HUES48 (cell line): ENCODE data around the gene CSHL1.

Experiments used
- H3K27ac ChIP-seq: one replicate; pipeline ENCODE4 v1.7.0; 2013; ENCODE audit warnings: low read depth, low read length, inconsistent platforms
- H3K27me3 ChIP-seq: 2 replicates; pipeline ENCODE4 v1.6.1; 2013; ENCODE audit warnings: mild to moderate bottlenecking, low read length; ENCODE audit not compliant: control insufficient read depth, insufficient read depth
- H3K36me3 ChIP-seq: 2 replicates; pipeline ENCODE4 v1.6.1; 2013; ENCODE audit warnings: low read length; ENCODE audit not compliant: control insufficient read depth, insufficient read depth
- H3K4me1 ChIP-seq: 2 replicates; pipeline ENCODE4 v1.6.1; 2013; ENCODE audit warnings: mild to moderate bottlenecking, low read length; ENCODE audit not compliant: control insufficient read depth, insufficient read depth
- H3K4me3 ChIP-seq: 2 replicates; pipeline ENCODE4 v1.5.1; 2013; ENCODE audit warnings: mild to moderate bottlenecking, low read depth, low read length
- H3K9ac ChIP-seq: 2 replicates; pipeline ENCODE4 v1.6.1; 2013; ENCODE audit warnings: mild to moderate bottlenecking, low read depth, low read length, moderate library complexity
- H3K9me3 ChIP-seq: 2 replicates; pipeline ENCODE4 v1.6.1; 2013; ENCODE audit warnings: low read length; ENCODE audit not compliant: control insufficient read depth, insufficient read depth

The CSHL1 gene

DNA sequence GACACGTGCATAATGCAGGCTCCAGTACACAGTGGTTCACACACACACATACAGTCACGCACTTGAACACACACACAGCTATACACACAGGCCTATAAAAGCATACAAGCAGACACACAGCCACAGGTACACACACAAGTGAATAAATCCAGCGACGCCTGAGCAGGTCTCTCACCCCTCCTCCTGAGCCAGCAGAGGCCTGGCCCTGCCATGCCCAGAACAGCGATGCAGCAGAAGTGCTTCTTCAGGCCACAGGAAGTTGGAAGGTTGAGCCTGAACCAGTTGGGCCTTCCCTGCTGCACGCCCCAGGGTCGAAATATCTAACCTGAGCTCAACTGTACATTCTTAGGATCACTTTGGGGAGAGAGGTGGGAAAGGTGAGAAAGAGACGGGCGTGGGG, 28.3 kb upstream of the CSHL1 start:
- no peaks in the 10 kb centered on the region for H3K4me1 ChIP-seq
- no peak overlapping the region for H3K4me3 ChIP-seq
- H3K9me3 ChIP-seq, result no peaks in the 10 kb centered on the region
- H3K27me3 ChIP-seq, result no peaks in the 10 kb centered on the region
- H3K27ac ChIP-seq, result no peak overlapping the region
- H3K9ac ChIP-seq, result no peak overlapping the region
- H3K36me3 ChIP-seq, result peaks cover 15% of the 10 kb centered on the region; the same call in 1 of the 2 replicates

DNA sequence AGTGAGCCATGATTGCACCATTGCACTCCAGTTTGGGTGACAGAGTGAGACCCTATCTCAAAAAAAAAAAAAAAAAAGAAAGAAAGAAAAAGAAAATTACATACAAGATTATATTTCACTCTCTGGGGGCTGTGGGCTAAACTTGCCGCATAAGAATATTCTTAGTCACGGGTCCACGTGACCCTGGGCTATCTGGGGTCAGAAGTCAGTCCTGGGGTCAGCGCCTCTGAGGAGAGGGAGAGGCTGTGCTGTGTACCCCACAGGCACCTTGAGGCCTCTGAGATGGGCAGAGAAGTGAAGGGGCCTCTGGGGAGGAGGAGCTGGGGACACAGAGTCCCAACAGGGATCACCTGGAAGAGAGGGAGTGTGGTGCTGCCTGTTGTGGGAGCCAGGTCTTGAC, 26.9 kb upstream of the CSHL1 start:
- Histone ChIP-seq H3K4me3 (no peak overlapping the region), H3K27me3 (no peaks in the 10 kb centered on the region), H3K27ac (no peak overlapping the region), H3K36me3 (peaks cover 15% of the 10 kb centered on the region; the same call in 1 of the 2 replicates), H3K9ac (no peak overlapping the region), H3K4me1 (no peaks in the 10 kb centered on the region), H3K9me3 (no peaks in the 10 kb centered on the region)

DNA sequence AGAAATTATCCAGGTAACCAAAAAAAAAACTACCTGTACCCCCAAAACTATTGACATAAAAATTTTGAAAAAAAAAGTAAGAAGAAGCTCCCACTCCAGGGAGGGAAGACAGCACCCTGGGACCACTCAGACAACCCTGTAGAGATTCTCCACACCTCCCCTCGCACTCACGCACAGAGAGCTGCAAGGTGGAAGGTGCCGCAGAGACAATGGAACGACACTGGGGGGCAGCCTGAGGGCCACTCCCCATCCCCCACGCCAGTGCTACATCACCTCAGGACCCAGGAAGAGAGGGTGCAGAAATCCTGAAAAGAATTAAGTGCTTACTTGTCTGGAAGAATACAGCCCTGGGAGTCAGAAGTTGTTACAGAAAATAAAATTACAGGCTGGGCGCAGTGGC, 26.3 kb upstream of the CSHL1 start:
- H3K4me3 ChIP-seq, result no peak overlapping the region
- H3K9ac ChIP-seq, result no peak overlapping the region
- no peak overlapping the region for H3K27ac ChIP-seq
- H3K36me3 ChIP-seq, result peaks cover 10% of the 10 kb centered on the region; the same call in 1 of the 2 replicates
- H3K4me1 ChIP-seq, result peaks cover 3% of the 10 kb centered on the region; the same call in 1 of the 2 replicates
- no peaks in the 10 kb centered on the region for H3K27me3 ChIP-seq
- no peaks in the 10 kb centered on the region for H3K9me3 ChIP-seq

DNA sequence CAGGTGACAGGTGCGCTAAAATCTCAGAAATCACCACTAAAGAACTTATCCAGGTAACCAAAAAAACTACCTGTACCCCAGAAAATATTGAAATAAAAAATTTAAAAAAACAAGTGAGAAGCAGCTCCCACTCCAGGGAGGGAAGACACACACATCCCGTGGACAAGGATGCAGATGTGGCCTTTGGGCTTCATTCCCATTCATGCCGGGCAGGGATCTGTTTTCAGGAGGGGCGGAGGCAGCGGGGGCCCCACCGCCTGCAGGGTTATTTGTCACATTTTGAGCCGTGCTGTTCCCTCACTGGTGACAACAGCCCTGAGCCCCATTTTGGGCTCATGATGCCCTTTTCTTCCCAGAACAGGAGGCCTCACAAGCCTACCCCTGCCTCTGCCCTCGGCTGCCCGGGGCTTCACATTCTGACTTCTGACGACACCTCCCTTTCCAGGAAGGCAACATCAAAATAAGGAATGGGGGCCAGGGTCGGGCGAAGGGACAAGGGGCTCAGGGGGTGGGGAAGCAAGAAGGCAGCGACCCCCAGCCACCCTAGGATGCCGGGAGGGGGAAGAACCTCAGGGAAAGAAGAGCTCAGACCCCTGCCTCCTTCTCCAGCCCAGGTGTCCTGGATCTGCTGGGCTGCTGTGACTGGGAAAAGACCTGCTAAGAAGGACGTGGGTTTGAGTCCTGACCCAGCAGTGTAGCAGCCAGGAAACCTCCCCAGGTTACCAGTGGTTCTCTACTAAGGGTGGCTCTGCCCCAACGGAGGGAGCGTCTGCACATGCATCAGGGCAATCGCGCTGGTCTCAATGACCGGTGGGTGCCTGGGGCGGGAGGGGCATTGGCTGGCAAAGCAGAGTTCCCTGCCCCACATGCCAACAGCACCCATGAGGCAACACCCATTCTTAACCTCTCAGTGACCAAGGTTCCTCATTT, 23.4 kb upstream of the CSHL1 start:
- H3K27ac ChIP-seq, result no peak overlapping the region
- H3K9me3 ChIP-seq, result no peaks in the 10 kb centered on the region
- H3K4me3 ChIP-seq, result no peak overlapping the region
- peaks cover 9% of the 10 kb centered on the region; the same call in 1 of the 2 replicates for H3K4me1 ChIP-seq
- no peaks in the 10 kb centered on the region for H3K36me3 ChIP-seq
- no peaks in the 10 kb centered on the region for H3K27me3 ChIP-seq
- H3K9ac ChIP-seq, result no peak overlapping the region

DNA sequence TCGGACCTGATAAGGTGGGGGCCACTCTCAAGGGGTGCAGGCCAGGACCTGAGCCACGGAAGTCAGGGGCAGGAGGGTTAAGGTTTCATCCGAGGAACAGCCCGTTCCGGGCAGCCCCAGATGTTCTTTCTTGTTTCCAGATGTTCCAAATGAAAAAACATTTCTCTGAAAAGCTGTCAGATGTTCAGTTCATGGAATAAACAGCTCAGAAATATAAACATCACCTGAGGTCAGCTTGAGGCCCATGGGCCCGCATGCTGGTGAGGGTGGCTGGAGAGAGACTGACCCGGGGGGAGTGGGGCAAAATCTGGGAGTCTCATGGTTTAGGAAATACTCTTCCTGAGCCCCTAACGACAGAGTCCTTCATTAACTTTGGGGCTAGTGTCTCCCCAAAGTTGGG, 22.5 kb upstream of the CSHL1 start:
- H3K4me1 ChIP-seq, result peaks cover 9% of the 10 kb centered on the region; the same call in 1 of the 2 replicates
- no peaks in the 10 kb centered on the region for H3K27me3 ChIP-seq
- H3K27ac ChIP-seq, result no peak overlapping the region
- H3K9me3 ChIP-seq, result no peaks in the 10 kb centered on the region
- H3K36me3 ChIP-seq, result no peaks in the 10 kb centered on the region
- H3K4me3 ChIP-seq, result no peak overlapping the region
- H3K9ac ChIP-seq, result no peak overlapping the region

DNA sequence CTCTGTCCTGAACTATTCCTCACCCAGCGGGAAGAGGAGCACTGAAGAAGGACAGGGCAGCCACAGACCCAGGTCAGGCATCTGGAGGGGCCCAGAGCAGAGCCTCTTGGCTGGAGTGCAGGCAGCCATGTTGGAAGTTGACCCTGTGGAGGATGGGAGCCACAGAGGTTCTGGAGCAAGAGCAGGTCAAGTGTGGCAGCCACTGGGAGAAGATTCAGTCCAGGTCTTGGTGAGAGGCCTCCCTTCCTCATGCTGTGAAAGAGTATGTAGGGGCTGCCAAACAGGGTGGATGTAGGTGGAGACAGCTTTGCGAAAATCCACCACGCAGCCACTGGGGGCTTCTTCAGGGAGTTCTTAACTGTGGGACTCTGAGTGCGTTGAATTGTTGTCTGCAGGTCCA, 21.7 kb upstream of the CSHL1 start:
- no peaks in the 10 kb centered on the region for H3K27me3 ChIP-seq
- peaks cover 9% of the 10 kb centered on the region; the same call in 1 of the 2 replicates for H3K4me1 ChIP-seq
- no peaks in the 10 kb centered on the region for H3K9me3 ChIP-seq
- H3K27ac ChIP-seq, result no peak overlapping the region
- no peaks in the 10 kb centered on the region for H3K36me3 ChIP-seq
- H3K4me3 ChIP-seq, result no peak overlapping the region
- H3K9ac ChIP-seq, result no peak overlapping the region

DNA sequence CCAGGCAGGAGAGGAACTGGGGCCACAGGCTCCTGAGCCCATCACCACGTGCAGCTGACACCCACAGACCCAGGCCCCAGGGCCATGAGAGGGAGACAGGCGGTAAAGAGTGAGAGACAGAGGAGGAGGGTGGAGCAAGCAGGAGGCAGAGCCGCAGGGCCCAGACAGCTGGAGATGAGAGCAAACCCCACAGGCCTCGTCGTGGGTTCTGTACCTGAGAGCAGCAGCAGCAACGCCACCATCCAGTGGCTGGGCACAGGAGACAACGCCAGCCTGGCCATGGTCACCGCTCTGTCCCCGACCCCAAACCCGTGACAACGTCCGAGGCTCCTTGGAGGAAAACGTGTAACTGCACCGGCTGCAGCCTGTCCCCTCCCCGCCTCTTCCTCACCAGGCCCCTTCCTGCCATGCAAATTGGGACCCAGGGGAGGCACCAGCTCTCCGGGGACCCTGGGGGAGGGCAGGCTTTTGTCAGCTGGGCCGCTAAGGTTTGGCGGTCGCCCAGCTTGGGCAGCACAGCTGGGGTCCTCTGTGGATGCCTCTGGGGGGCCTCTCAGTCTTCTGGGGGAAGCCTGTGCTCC, 21.0 kb upstream of the CSHL1 start, which contains the start of gene CD79B:
TSS of gene CD79B (minus strand) at position 351 of the 581 bp plus-strand sequence. CDS start at position 281, 70 bp downstream.
- Histone ChIP-seq H3K4me1 (peaks cover 9% of the 10 kb centered on the region; the same call in 1 of the 2 replicates), H3K9ac (no peak within 1 kb of the TSS), H3K27me3 (no peaks in the 10 kb centered on the region), H3K27ac (no peak within 1 kb of the TSS), H3K4me3 (no peak within 1 kb of the TSS), H3K9me3 (no peaks in the 10 kb centered on the region), H3K36me3 (no peaks in the 10 kb centered on the region)

DNA sequence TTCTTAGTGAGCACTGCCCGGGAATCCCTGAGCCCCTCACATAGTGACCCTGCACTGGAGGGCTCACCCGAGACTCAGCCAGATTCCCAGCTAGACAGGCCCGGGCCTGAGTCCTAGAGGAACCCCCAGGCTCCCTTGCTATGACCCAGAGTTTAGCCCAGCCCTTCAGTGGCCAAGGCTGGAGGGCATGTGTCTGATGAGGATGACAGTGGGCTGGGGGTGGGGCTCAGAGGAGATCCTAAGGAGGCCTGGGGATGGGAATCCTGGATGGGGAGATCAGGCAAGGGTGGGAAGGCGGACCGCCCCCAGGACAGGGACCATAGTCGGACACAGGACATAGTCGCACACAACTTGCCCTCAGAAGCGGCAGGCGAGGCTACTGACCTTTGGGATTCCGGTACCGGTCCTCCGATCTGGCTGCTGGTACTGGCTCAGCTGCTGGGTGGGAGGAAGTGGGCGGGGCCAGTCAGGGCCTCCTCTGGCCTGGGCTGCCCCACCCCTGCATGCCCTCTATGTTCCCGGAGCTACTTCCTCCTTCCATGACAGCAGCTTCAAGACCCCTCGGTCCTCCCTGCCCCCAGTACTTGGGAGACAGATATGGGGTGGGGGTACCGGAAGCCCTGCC, 20.0 kb upstream of the CSHL1 start:
- Histone ChIP-seq H3K36me3 (no peaks in the 10 kb centered on the region), H3K4me1 (peaks cover 9% of the 10 kb centered on the region; the same call in 1 of the 2 replicates), H3K27ac (no peak overlapping the region), H3K27me3 (no peaks in the 10 kb centered on the region), H3K9ac (no peak overlapping the region), H3K4me3 (no peak overlapping the region), H3K9me3 (no peaks in the 10 kb centered on the region)

DNA sequence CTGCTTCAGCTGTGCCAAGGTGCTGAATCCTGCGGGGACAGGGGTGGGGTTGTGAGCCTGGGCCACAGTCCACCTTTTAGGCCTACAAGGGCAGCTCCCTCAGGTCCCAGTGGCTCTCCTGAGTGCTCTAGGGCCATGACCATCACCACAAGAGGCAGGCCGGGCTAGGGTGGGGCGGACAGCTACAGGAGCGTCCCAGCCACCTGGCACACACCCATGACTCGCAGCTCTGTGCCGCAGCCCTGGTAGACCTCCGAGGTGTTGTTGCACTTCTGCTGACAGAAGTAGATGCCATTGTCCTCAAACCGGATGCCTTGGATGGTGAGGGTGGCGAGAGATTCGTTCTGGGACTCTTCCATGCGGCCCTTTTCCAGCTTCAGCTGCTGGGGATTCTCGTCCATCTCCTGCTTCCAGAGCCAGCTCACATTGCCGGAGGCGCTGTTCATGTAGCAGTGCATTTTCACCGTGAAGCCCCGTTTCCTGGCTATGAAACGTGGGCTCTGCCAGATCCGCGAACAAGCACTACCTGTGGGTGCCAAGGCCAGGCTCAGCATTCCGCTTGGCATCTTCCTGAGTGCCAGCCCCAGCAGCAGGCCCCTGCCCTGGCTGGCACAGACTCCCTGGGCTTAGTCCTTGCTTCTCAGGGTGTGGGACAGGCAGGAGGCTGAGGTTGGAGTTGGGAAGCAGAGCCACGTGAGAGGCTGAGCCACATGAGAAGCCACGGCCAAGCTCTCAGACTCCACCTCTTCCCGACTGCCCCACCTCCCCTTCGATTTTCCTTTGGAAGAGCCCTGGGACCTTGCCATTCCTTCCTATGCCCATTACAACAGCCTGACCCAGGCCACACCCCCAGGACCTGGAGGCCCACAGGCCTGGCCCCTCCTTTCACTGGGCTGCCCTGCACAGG, 19.1 kb upstream of the CSHL1 start:
- Histone ChIP-seq H3K27me3 (no peaks in the 10 kb centered on the region), H3K27ac (no peak overlapping the region), H3K36me3 (no peaks in the 10 kb centered on the region), H3K9me3 (no peaks in the 10 kb centered on the region), H3K4me1 (peaks cover 9% of the 10 kb centered on the region; the same call in 1 of the 2 replicates), H3K9ac (no peak overlapping the region), H3K4me3 (no peak overlapping the region)

DNA sequence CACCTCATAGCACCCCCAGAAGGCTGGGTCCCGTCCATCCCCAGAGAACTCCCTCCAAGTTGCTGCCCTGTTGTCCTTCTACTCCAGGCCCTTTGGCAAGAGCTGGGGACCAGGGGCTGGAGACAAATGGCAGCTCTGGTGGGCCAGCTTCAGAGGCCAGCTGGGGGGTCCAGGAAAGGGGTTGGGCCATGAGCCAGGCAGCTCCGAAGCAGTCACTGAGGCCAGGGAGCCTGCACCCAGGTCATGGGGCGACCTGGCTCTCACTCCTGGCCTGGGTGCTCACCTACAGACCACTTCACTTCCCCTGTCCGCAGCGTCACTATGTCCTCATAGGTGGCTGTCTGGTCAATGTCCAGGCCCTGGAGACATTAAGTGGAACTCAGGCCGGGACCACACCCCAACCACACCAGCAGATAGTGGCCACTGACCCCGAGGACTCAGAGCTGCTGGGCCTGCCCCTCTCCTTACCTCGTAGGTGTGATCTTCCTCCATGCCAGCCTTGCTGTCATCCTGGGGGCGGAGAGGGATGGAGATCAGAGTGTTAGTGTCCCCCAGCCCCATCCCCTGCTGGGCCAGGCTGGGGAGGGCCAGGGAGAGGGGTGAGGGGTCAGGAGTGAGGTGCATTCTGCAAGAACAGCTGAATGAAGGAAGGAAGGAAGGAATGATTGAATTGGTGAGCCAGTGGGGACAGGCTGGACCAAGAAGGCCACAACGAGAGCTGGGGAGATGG, 18.1 kb upstream of the CSHL1 start:
- H3K27me3 ChIP-seq, result no peaks in the 10 kb centered on the region
- no peak overlapping the region for H3K4me3 ChIP-seq
- peaks cover 9% of the 10 kb centered on the region; the same call in 1 of the 2 replicates for H3K4me1 ChIP-seq
- no peak overlapping the region for H3K9ac ChIP-seq
- no peaks in the 10 kb centered on the region for H3K9me3 ChIP-seq
- no peaks in the 10 kb centered on the region for H3K36me3 ChIP-seq
- no peak overlapping the region for H3K27ac ChIP-seq
